ENCODE measurements around the gene PRRG4. TPM values are rescaled to one million over a fixed set of nuclear protein-coding genes. Genes with fewer than 3 reads are reported as not detected.
"Not testable (repeated sequence)": the region's sequence is repeated elsewhere in the genome, so short reads cannot be mapped to it uniquely, and the experiment has no call there.

The PRRG4 gene
- 1 to 10 TPM; 1.4 to 2.7 TPM for total RNA-seq

DNA sequence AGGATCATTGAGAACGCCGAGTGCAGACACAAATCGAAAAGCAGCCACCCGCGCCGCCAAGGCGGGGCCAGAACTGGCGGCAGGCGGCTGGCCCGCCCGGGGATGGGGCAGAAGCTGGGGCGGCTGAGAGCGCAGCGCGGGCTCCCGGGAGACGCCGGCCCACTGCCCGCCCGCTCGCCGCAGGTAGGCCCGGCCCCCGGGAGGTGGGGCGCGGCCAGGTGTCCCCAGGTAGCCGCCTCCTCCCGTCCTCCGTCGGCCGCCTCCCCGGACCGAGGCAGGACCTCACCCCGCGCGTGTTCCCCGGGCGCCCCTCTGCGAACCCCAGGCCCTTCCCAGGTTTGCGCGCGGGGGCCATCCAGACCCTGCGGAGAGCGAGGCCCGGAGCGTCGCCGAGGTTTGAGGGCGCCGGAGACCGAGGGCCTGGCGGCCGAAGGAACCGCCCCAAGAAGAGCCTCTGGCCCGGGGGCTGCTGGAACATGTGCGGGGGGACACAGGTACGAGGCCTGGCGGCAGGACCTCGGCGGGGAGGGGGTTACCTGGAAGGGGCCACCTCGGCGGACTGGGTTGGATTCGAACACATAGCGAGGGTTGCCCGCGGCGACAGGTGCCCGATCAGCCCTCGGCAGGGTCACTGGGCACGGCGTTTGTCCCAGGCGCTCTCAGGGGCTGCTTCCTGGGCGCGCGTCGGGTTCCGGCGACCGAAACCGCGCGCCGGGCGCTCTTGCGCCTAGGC is at the start of gene PRRG4:
Gene PRRG4 (plus strand): TSS at position 248 of the 733 bp plus-strand sequence. CDS start 603 bp downstream, outside the sequence.
- peaks cover 0 to 8% of the 10 kb centered on the region in 2 donors for H3K4me1 ChIP-seq
- peak; percentile 64 for DNase-seq (ENCODE audit: low spot score)
- H3K9me3 ChIP-seq = no peaks in the 10 kb centered on the region
- no peaks in the 10 kb centered on the region for H3K36me3 ChIP-seq
- H3K27me3 ChIP-seq = peaks cover 0 to 5% of the 10 kb centered on the region in 2 donors
- peak within 1 kb of the TSS; percentile 16 to 57 for H3K27ac ChIP-seq
- TF ChIP-seq, protein P1, sequence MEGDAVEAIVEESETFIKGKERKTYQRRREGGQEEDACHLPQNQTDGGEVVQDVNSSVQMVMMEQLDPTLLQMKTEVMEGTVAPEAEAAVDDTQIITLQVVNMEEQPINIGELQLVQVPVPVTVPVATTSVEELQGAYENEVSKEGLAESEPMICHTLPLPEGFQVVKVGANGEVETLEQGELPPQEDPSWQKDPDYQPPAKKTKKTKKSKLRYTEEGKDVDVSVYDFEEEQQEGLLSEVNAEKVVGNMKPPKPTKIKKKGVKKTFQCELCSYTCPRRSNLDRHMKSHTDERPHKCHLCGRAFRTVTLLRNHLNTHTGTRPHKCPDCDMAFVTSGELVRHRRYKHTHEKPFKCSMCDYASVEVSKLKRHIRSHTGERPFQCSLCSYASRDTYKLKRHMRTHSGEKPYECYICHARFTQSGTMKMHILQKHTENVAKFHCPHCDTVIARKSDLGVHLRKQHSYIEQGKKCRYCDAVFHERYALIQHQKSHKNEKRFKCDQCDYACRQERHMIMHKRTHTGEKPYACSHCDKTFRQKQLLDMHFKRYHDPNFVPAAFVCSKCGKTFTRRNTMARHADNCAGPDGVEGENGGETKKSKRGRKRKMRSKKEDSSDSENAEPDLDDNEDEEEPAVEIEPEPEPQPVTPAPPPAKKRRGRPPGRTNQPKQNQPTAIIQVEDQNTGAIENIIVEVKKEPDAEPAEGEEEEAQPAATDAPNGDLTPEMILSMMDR (IDR thresholded peaks at IDR 0.05) = no peak
- H3K4me3 ChIP-seq = peak within 1 kb of the TSS; percentile 46 to 63

DNA sequence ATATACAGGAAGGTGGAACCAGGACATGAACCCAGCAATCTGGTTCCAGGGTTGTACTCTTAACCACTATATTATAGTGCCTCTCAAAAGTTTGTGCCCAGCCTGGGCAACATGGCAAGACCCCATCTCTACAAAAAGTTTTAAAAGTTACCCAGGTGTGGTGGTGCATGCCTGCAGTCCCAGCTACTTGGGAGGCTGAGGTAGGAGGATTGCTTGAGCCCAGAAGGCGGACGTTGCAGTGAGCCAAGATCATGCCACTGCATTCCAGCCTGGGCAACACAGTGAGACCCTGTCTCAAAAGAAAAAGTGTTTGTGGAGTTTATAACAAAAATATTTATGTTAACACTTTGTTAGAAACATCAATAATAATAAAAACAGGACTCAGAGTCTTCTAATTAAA is 48.9 kb upstream of the PRRG4 start:
- not testable (repeated sequence) for DNase-seq (ENCODE audit: low spot score); H3K4me1 ChIP-seq; H3K9me3 ChIP-seq; H3K36me3 ChIP-seq; H3K4me3 ChIP-seq; H3K27ac ChIP-seq; H3K27me3 ChIP-seq

DNA sequence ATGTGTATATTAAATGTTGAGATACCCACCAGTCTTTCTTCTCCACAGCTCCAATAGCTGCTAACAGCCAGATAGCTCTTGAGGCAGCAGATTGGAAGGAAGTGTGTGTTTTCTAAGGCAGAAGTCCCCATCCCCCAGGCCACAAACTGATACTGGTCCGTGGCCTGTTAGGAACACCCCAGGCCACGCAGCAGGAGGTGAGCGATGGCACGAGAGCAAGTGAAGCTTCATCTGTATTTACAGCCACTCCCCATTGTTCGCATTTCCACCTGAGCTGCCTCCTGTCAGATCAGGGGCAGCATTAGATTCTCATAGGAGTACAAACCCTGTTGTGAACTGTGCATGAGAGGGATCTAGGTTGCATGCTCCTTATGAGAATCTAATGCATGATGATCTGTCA is 48.0 kb upstream of the PRRG4 start:
- H3K4me1 ChIP-seq = no peaks in the 10 kb centered on the region
- no peaks in the 10 kb centered on the region for H3K27me3 ChIP-seq
- TF ChIP-seq, protein P1 (IDR thresholded peaks at IDR 0.05) = no peak
- no peaks in the 10 kb centered on the region for H3K36me3 ChIP-seq
- no peak overlapping the region for H3K27ac ChIP-seq
- H3K9me3 ChIP-seq = no peaks in the 10 kb centered on the region
- no peak overlapping the region for H3K4me3 ChIP-seq
- no peak for DNase-seq (ENCODE audit: low spot score)

DNA sequence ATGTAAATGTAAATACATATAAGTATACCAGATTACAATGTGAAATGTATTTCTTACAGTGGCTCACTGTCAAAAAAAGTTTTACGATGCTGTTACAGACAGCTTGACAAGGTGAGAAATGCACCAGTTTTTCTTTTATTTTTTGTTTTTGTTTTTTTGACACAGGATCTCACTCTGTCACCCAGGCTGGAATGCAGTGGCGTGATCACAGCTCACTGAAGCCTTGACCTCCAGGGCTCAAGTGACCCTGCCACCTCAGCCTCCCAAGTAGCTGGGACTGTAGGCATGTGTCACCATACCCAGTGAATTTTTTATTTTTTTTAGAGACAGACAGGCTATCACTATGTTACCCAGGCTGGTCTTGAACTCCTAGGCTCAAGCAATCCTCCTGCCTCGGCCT is 44.5 kb upstream of the PRRG4 start:
- DNase-seq (ENCODE audit: low spot score) = no peak
- Histone ChIP-seq H3K27ac (no peak overlapping the region), H3K9me3 (no peaks in the 10 kb centered on the region), H3K27me3 (no peaks in the 10 kb centered on the region), H3K4me1 (no peaks in the 10 kb centered on the region), H3K4me3 (no peak overlapping the region), H3K36me3 (no peaks in the 10 kb centered on the region)
- TF ChIP-seq, protein P1 (IDR thresholded peaks at IDR 0.05) = no peak

DNA sequence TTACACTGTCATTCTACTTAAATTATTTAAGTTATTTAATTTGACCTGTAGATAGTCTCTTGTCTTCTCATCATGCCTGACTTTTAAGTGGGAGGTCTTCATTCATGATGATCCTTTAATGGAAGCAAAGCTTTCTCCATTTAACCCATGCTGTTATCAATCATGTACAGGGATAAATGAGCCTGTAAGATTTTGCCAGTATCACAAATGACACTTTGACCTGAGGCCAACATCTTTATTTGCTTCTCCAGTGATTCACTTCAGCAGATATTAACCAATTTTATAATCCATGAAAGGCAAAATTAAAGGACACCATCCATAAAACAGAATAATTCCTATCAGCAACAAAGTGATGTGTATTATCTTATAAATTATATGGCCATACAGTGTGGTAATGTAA is 42.9 kb upstream of the PRRG4 start:
- TF ChIP-seq, protein P1 (IDR thresholded peaks at IDR 0.05) = no peak
- no peaks in the 10 kb centered on the region for H3K9me3 ChIP-seq
- no peaks in the 10 kb centered on the region for H3K27me3 ChIP-seq
- no peaks in the 10 kb centered on the region for H3K4me1 ChIP-seq
- no peaks in the 10 kb centered on the region for H3K36me3 ChIP-seq
- DNase-seq (ENCODE audit: low spot score) = no peak
- no peak overlapping the region for H3K4me3 ChIP-seq
- no peak overlapping the region for H3K27ac ChIP-seq

DNA sequence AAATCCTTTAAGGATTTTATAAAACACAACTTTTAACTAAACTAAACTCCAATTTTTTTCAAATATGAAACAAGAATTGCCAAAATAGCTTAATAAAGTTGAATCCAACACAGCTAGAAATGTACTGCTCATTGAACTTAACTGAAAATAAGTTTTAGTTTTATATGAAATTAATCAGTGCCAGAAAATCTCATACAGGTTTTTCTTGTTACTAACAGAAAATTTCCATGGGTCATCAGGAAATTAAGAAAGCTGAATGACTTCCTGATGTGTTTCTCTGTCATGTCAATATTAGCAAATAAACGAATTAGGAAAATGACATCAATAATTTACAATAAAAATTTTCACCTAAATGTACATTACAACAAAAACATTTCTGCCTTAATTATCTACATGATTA is 38.8 kb upstream of the PRRG4 start:
- H3K4me1 ChIP-seq = no peaks in the 10 kb centered on the region
- TF ChIP-seq, protein P1 (IDR thresholded peaks at IDR 0.05) = no peak
- no peak overlapping the region for H3K27ac ChIP-seq
- no peaks in the 10 kb centered on the region for H3K9me3 ChIP-seq
- DNase-seq (ENCODE audit: low spot score) = no peak
- no peaks in the 10 kb centered on the region for H3K36me3 ChIP-seq
- H3K4me3 ChIP-seq = no peak overlapping the region
- H3K27me3 ChIP-seq = no peaks in the 10 kb centered on the region
